Fibroblast of mammary gland (primary cell): ENCODE data around the gene EFCAB13.

ENCODE experiments used
- DNase-seq: peaks from one replicate; pipeline ENCODE4 v3.0.0-alpha.2; 2010; ENCODE audit warnings: low read depth
- H3K4me3 ChIP-seq: 2 replicates; pipeline ENCODE4 v1.5.1; 2011; ENCODE audit warnings: low read depth, mild to moderate bottlenecking, low read length, moderate library complexity; ENCODE audit not compliant: control insufficient read depth
- CTCF ChIP-seq: conservative IDR thresholded peaks from 2 replicates; pipeline ENCODE4 v1.5.1; 2011; ENCODE audit warnings: low read depth, low read length, inconsistent platforms; ENCODE audit not compliant: control insufficient read depth, insufficient read depth

EFCAB13 gene

GRCh38 chr17:47323382-47324223 is at the start of gene EFCAB13:
Gene EFCAB13, plus strand, starts transcription at chr17:47323955. Its CDS starts 4,399 bp downstream, at chr17:47328354.
- H3K4me3 ChIP-seq, result peak within 1 kb of the TSS; percentile 80
- DNase-seq, result peak; percentile 81
- TF ChIP-seq CTCF, result no peak

- H3K4me3 ChIP-seq, result no peak overlapping the region
- DNase-seq, result no peak
- TF ChIP-seq CTCF, result no peak
Measured at GRCh38 chr17:47274319-47275069, 49.3 kb upstream of the EFCAB13 start.

GRCh38 chr17:47275245-47275984 is 48.3 kb upstream of the EFCAB13 start:
- peak; percentile 96 for DNase-seq
- no peak for TF ChIP-seq CTCF
- no peak overlapping the region for H3K4me3 ChIP-seq

DNA sequence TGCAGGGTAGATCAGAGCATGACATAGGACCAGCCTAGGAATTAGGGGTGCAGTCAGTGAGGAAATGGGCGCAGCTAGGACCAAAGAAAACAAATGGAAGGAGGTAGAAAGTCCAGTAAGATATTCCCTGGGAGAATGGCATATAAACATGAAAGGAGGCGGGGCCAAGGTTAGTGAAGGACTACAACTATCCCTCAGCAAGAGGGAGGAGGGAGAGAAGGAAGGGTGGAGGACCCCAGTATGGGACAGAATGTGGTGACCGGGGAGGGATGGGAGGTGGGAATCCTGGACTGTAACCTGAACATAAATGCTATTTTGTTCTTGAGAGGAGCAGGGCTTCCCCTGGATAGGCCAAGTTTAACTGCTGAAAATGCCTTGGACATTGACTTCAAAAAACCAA is 47.3 kb upstream of the EFCAB13 start:
- TF ChIP-seq CTCF, result no peak
- no peak overlapping the region for H3K4me3 ChIP-seq
- no peak for DNase-seq

GRCh38 chr17:47276868-47277267 is 46.9 kb upstream of the EFCAB13 start:
- no peak for TF ChIP-seq CTCF
- no peak overlapping the region for H3K4me3 ChIP-seq
- peak; percentile 92 for DNase-seq

DNA sequence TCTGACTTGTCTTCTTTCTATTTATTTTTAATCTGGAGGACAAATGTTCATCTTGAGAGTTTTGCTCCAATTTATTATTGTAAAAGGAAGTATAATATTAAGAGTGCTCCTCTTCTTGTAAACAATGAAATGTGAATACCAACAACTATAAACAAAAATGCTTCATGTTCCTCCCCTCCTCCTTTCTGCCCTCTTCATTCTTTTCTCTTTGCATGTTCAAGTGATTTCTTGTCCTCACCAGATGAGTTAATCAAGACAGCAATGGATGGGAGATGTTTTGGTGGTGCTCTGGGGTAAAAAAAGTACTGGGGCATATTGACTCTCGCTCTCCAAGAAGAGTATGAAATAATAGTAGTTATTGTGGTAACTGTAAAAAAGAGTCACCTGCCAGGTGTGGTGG is 45.8 kb upstream of the EFCAB13 start:
- H3K4me3 ChIP-seq, result no peak overlapping the region
- DNase-seq, result no peak
- TF ChIP-seq CTCF, result no peak
